CD4-positive, alpha-beta memory T cell (primary cell): ENCODE results near the gene LNP1. TPM values are rescaled to one million over a fixed set of nuclear protein-coding genes. Genes with fewer than 3 reads are reported as not detected.
A peak's percentile ranks its signal among the peaks of the same experiment; 100 is the strongest.

Experiments
- CTCF ChIA-PET: fragments of 350-600 bp; sonication (Branson Sonifier 250); formaldehyde crosslinking; loops from one replicate; lab custom pipeline; 2021; ENCODE audit warnings: inconsistent platforms; ENCODE audit not compliant: partially characterized antibody; lab: Charles Lee
- POLR2A ChIA-PET: fragments of 350-600 bp; sonication (Branson Sonifier 250); formaldehyde crosslinking; loops from one replicate; lab custom pipeline; 2021; ENCODE audit not compliant: partially characterized antibody; lab: Charles Lee
- DNase-seq, 5 donors: peaks; one replicate each; pipeline versions ENCODE4 v3.0.0 to v3.0.0-alpha.2; 2020 to 2022; ENCODE audit warnings: mixed read lengths in 1 of 5
- H3K27ac ChIP-seq: one replicate; pipeline ENCODE4 v1.7.0; 2013; ENCODE audit warnings: low read depth, low read length
- H3K27me3 ChIP-seq: 2 replicates; pipeline ENCODE4 v1.7.0; 2013; ENCODE audit warnings: mild to moderate bottlenecking, low read length, moderate library complexity; ENCODE audit not compliant: insufficient read depth
- H3K36me3 ChIP-seq: 2 replicates; pipeline ENCODE4 v1.7.0; 2013; ENCODE audit warnings: mild to moderate bottlenecking, low read length, moderate library complexity; ENCODE audit not compliant: insufficient read depth
- H3K4me1 ChIP-seq: 2 replicates; pipeline ENCODE4 v1.7.0; 2013; ENCODE audit warnings: mild to moderate bottlenecking, low read length, moderate library complexity; ENCODE audit not compliant: insufficient read depth
- H3K4me3 ChIP-seq, 2 donors: one replicate each; pipeline ENCODE4 v1.7.0; 2013; ENCODE audit warnings: low read length in 2 of 2, mild to moderate bottlenecking in 1 of 2
- H3K9me3 ChIP-seq, 2 donors: one replicate each; pipeline ENCODE4 v1.7.0; 2013; ENCODE audit warnings: low read length in 2 of 2, control low read depth in 1 of 2; ENCODE audit not compliant: control insufficient read depth in 1 of 2
- H3K27ac Mint-ChIP-seq, 7 donors: one replicate each; pipeline ENCODE4 v1.8.0; 2020 to 2021; ENCODE audit warnings: mixed read lengths in 7 of 7, mild to moderate bottlenecking in 6 of 7, inconsistent platforms in 3 of 7, moderate library complexity in 3 of 7
- H3K27me3 Mint-ChIP-seq, 2 donors: one replicate each; pipeline ENCODE4 v1.8.0; 2020 to 2021; ENCODE audit warnings: mixed read lengths in 2 of 2
- H3K36me3 Mint-ChIP-seq, 2 donors: one replicate each; pipeline ENCODE4 v1.8.0; 2020 to 2021; ENCODE audit warnings: mixed read lengths in 2 of 2, inconsistent platforms in 1 of 2, mild to moderate bottlenecking in 1 of 2
- H3K4me1 Mint-ChIP-seq, 4 donors: one replicate each; pipeline ENCODE4 v1.8.0; 2020 to 2021; ENCODE audit warnings: mixed read lengths in 4 of 4, mild to moderate bottlenecking in 1 of 4
- H3K4me3 Mint-ChIP-seq, 8 donors: one replicate each; pipeline ENCODE4 v1.8.0; 2020 to 2021; ENCODE audit warnings: mixed read lengths in 8 of 8, mild to moderate bottlenecking in 7 of 8, moderate library complexity in 6 of 8, inconsistent platforms in 3 of 8
- H3K9me3 Mint-ChIP-seq, 8 donors: one replicate each; pipeline ENCODE4 v1.8.0; 2020 to 2021; ENCODE audit warnings: mixed read lengths in 8 of 8, mild to moderate bottlenecking in 5 of 8, inconsistent platforms in 3 of 8, moderate library complexity in 1 of 8
- intact Hi-C: fragments of 100-400 bp; cut with micrococcal nuclease; formaldehyde crosslinking; loops from one replicate; pipeline ENCODE4 v1.15.1; 2023
- polyA plus RNA-seq, 2 donors: library from polyadenylated mRNA; unstranded; fragments of 300-500 nt; fragmentation: Illumina TruSeq; gene quantifications; one replicate each; pipeline ENCODE4 v1.2.3, GENCODE V29; 2021
- total RNA-seq, 2 experiments: library from RNA; stranded (reverse); gene quantifications; one replicate each; pipeline ENCODE4 v1.2.3, GENCODE V29; 2021

LNP1 gene
- total and polyA plus RNA-seq, 4 experiments from 2014 or later, result 0.61 to 2.2 (median 1.7) TPM

DNA sequence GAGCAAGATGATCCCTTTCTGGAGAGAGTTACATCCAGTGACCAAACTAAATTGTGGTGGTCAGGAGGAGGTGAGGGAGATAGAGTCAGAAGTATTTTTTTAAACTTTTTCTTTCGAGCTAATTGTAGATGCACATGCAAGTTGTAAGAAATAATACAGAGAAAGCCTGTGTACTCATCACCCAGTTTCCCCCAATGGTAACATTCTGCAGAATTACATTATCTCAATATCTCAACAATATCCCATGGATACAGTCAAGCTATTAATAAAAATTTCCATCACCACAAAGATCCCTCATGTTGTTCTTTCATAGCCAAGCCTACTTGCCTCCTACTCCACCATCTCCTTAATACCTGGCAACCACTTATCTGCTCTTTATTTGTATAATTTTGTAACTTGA, 87.8 kb downstream of the LNP1 start:
- H3K27me3 ChIP-seq, result no peaks in the 10 kb centered on the region
- H3K36me3 ChIP-seq, result no peaks in the 10 kb centered on the region
- Mint-ChIP-seq H3K4me1 (peaks cover 5 to 15% (median 8%) of the 10 kb centered on the region in 4 donors), H3K27ac (no peak overlapping the region), H3K36me3 (no peaks in the 10 kb centered on the region), H3K4me3 (no peak overlapping the region), H3K9me3 (no peaks in the 10 kb centered on the region), H3K27me3 (peaks cover 0 to 7% of the 10 kb centered on the region in 2 donors)
- H3K4me3 ChIP-seq, result no peak overlapping the region
- no peak for DNase-seq
- no peaks in the 10 kb centered on the region for H3K9me3 ChIP-seq
- CTCF ChIA-PET, result interaction anchor here (0.7 kb wide), 1 partner anchor 219 kb away, joined by 3 read pairs; no protein-coding TSS in a partner anchor
- POLR2A ChIA-PET, result no interaction called here
- H3K27ac ChIP-seq, result no peak overlapping the region
- intact Hi-C loops, result no loop called here
- H3K4me1 ChIP-seq, result peaks cover 12% of the 10 kb centered on the region

DNA sequence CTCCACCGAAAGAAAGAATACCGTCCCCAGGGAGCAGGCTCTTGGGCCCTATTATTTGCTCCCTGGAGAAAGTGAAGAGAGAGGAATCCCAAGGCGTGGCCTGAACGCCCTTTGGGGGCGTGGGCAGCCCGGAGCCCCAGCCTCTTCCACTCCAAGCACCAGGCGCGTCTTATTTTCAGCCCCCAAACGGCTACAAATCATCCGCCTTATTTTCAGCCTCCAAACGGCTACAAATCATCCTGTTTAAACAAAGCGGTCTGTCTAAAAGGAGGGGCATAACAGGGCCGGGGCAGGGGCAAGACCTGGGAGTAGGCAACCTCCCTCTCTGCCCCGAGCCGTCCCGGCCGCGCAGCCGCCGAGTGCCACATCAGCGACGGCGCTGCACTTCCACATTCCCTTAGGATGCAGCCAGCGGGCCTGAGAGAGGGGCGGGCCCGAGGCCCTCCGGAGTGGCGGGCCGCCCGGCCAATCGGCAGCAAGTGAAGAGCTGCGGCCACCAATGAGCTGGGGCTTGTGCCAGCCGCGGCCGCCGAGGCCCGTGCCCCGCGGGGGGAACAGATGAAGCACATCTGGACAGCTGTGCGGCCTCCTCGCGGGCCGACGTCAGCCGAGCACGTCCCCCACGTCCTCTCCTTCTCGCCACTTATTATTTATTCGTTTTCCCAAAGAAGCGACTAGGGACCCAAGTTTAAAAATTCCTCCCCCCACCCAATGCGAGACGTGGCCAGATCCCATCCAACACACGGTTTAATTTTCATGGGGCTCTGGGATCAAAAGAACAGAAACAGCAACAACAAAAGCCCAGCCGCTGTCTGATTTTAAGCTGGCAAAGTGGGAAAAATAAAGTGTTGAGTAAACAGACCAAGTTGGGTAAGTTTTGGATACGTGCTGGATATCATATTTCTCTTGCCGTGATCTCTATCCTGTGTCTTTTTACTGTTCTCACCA, 91.0 kb downstream of the LNP1 start, which contains the start of gene TMEM45A:
Gene TMEM45A (plus strand): TSS at position 561 of the 948 bp plus-strand sequence. CDS start 62,593 bp downstream, outside the sequence.
- POLR2A ChIA-PET, result interaction anchor here (0.6 to 1.0 kb wide), 2 partner anchors 92 to 232 kb away, joined by 3 to 5 read pairs; partner anchors contain the start of genes LNP1, TBC1D23 and TOMM70
- DNase-seq, result peak; percentile 53 to 79 (median 72)
- Histone ChIP-seq H3K36me3 (no peaks in the 10 kb centered on the region), H3K9me3 (no peaks in the 10 kb centered on the region), H3K4me1 (peaks cover 12% of the 10 kb centered on the region), H3K27ac (peak within 1 kb of the TSS; percentile 26), H3K4me3 (peak within 1 kb of the TSS; percentile 42 to 49), H3K27me3 (no peaks in the 10 kb centered on the region)
- intact Hi-C loops, result loop anchor here (1.0 to 10.0 kb wide), 3 partner anchors 92 to 232 kb away; partner anchors contain the start of genes LNP1, NIT2, TBC1D23 and TOMM70
- Mint-ChIP-seq H3K9me3 (no peaks in the 10 kb centered on the region), H3K27me3 (peaks cover 5 to 8% of the 10 kb centered on the region in 2 donors), H3K4me1 (peaks cover 5 to 15% (median 8%) of the 10 kb centered on the region in 4 donors), H3K4me3 (peak within 1 kb of the TSS; percentile 69 to 89 (median 86)), H3K27ac (peak within 1 kb of the TSS in 6 of 7 donors; percentile 11 to 65 (median 36)), H3K36me3 (no peaks in the 10 kb centered on the region)
- CTCF ChIA-PET, result interaction anchor here (0.7 to 1.2 kb wide), 3 partner anchors 9 to 744 kb away, joined by 3 to 5 read pairs (median 3); no protein-coding TSS in a partner anchor

DNA sequence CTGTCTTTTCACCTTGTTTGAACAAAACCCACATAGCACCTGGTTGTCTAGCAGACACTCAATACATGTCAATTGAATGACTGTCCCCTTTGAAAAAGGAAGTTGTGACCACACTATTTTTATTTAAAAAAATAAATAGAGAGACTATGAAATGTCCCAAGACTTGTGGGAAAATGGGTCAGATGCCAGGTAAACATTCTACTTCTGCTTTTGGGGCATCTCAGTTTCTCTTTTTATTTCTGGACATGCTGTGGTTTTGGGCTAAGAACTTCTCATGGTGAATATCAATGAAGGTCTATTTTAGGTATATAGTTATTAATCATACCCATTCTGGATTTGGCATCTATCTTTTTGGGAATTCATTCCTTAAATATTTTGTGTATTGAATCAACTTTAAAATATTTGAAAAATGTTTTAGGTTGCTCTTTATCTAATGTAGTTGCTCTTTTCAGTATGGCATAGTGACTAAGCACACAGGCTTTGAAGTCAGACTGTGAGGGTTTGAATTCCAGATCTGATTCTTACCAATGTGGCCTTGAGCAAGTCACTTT, 95.4 kb downstream of the LNP1 start:
- no peak for DNase-seq
- intact Hi-C loops, result loop anchor here (10.0 kb wide), 1 partner anchor 162 kb away; the partner anchor contains the start of gene NIT2
- no peak overlapping the region for H3K27ac ChIP-seq
- Mint-ChIP-seq H3K36me3 (no peaks in the 10 kb centered on the region), H3K27me3 (peaks cover 6 to 9% of the 10 kb centered on the region in 2 donors), H3K4me3 (no peak overlapping the region), H3K4me1 (peaks cover 3 to 12% (median 7%) of the 10 kb centered on the region in 4 donors), H3K27ac (no peak overlapping the region), H3K9me3 (no peaks in the 10 kb centered on the region)
- H3K4me3 ChIP-seq, result no peak overlapping the region
- peaks cover 11% of the 10 kb centered on the region for H3K4me1 ChIP-seq
- no peaks in the 10 kb centered on the region for H3K27me3 ChIP-seq
- ChIA-PET CTCF (no interaction called here), POLR2A (no interaction called here)
- H3K36me3 ChIP-seq, result no peaks in the 10 kb centered on the region
- no peaks in the 10 kb centered on the region for H3K9me3 ChIP-seq

DNA sequence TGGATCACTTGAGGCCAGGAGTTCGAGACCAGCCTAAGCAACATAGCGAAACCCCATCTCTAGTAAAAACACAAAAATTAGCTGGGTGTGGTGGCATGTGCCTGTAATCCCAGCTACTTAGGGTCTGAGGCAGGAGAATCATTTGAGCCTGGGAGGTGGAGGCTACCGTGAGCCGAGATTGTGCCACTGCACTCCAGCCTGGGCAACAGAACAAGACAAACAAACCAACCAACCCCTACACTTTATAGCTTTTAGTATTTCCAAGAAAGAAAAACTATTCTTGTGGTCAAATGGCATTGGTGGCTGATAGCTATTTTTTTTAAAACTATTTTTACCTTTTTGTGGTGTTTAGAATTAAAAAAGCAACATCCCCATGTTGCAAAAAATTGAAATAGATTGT, 98.3 kb downstream of the LNP1 start:
- no peaks in the 10 kb centered on the region for H3K36me3 ChIP-seq
- Mint-ChIP-seq H3K27ac (no peak overlapping the region), H3K9me3 (no peaks in the 10 kb centered on the region), H3K36me3 (no peaks in the 10 kb centered on the region), H3K4me3 (no peak overlapping the region), H3K27me3 (peaks cover 7 to 9% of the 10 kb centered on the region in 2 donors), H3K4me1 (no peaks in the 10 kb centered on the region)
- no peak overlapping the region for H3K27ac ChIP-seq
- no peaks in the 10 kb centered on the region for H3K27me3 ChIP-seq
- no peak overlapping the region for H3K4me3 ChIP-seq
- intact Hi-C loops, result loop anchor here (10.0 kb wide), 1 partner anchor 165 kb away; the partner anchor contains the start of gene NIT2
- H3K4me1 ChIP-seq, result no peaks in the 10 kb centered on the region
- DNase-seq, result no peak
- CTCF ChIA-PET, result no interaction called here
- POLR2A ChIA-PET, result no interaction called here
- H3K9me3 ChIP-seq, result no peaks in the 10 kb centered on the region

DNA sequence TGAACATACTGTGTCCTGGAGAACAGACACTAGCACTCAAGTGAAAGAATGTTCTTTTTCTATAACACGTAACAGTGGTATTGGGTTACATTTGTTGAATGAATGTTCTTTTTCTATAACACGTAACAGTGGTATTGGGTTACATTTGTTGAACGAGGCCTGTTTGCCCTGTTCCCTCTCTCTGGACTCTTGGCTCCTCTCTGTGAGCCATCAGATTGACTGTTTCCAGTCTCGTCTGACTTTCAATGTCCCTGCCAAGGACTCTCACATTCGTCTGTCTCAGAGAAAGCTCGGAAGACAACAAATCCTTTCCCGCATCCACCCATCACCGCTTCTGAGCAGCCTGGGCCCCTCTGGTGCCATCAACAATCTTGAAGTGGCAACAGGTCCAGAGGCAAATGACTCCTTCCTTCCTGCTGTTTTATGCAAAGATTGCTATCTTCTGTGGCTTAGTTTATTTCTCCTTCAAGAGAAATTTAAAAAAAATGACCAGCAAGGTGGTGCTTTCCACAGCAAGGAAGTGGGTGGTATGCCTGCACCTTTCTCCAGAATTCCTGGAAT, 99.1 kb downstream of the LNP1 start:
- Histone ChIP-seq H3K27ac (no peak overlapping the region), H3K27me3 (no peaks in the 10 kb centered on the region), H3K36me3 (no peaks in the 10 kb centered on the region), H3K4me3 (no peak overlapping the region), H3K4me1 (no peaks in the 10 kb centered on the region), H3K9me3 (no peaks in the 10 kb centered on the region)
- ChIA-PET CTCF (no interaction called here), POLR2A (no interaction called here)
- no peaks in the 10 kb centered on the region for H3K36me3 Mint-ChIP-seq
- H3K27ac Mint-ChIP-seq, result no peak overlapping the region
- H3K9me3 Mint-ChIP-seq, result no peaks in the 10 kb centered on the region
- intact Hi-C loops, result no loop called here
- H3K4me1 Mint-ChIP-seq, result no peaks in the 10 kb centered on the region
- H3K4me3 Mint-ChIP-seq, result no peak overlapping the region
- no peak for DNase-seq
- peaks cover 6 to 10% of the 10 kb centered on the region in 2 donors for H3K27me3 Mint-ChIP-seq

DNA sequence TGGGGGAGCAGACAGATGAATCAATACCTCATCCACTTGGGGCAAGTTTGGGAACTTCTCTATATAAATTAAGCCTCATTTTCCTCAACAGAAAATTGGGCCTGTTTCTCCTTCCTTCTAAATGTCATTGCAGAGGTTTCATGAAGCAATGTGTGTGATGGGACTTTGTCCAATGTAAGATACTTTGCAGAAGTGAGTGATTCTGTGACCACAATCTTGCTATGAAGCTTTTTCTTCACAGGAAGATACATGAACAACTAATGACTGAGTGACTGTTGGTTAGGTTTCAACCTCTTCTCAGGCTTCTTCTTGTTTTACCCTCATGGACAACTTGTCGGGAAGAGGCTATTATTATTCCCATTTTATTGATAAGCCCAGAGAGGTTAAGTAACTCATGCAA, 102.1 kb downstream of the LNP1 start:
- no peaks in the 10 kb centered on the region for H3K4me1 ChIP-seq
- intact Hi-C loops, result no loop called here

More for the DNA sequence above, 102.1 kb downstream of the LNP1 start:
- Mint-ChIP-seq H3K27ac (no peak overlapping the region), H3K4me3 (no peak overlapping the region), H3K4me1 (no peaks in the 10 kb centered on the region), H3K36me3 (no peaks in the 10 kb centered on the region), H3K27me3 (peaks cover 22% of the 10 kb centered on the region in 2 donors), H3K9me3 (peaks cover 0 to 4% (median 0%) of the 10 kb centered on the region in 8 donors)
- no peaks in the 10 kb centered on the region for H3K36me3 ChIP-seq
- H3K27me3 ChIP-seq, result no peaks in the 10 kb centered on the region
- ChIA-PET POLR2A (no interaction called here), CTCF (no interaction called here)
- no peak overlapping the region for H3K4me3 ChIP-seq
- H3K27ac ChIP-seq, result no peak overlapping the region
- DNase-seq, result no peak
- no peaks in the 10 kb centered on the region for H3K9me3 ChIP-seq
